HG03432 (cell line): Measurements from ENCODE around the gene WDR82.

Experiments
- ATAC-seq: cut with Tn5 transposase; IDR thresholded peaks from one replicate; pipeline ENCODE4 v1.9.1; 2021; ENCODE audit warnings: mild to moderate bottlenecking, moderate library complexity; ENCODE audit not compliant: unreplicated experiment

WDR82 gene

GRCh38 chr3:52310861-52311575, 32.6 kb upstream of the WDR82 start:
- ATAC-seq = peak; percentile 53

- ATAC-seq = no peak
Observed at GRCh38 chr3:52308308-52308707, 29.9 kb upstream of the WDR82 start.

GRCh38 chr3:52306978-52307377, 28.5 kb upstream of the WDR82 start:
- no peak for ATAC-seq

GRCh38 chr3:52305926-52306325, 27.5 kb upstream of the WDR82 start:
- no peak for ATAC-seq

- ATAC-seq = no peak
Observed at GRCh38 chr3:52303811-52304210, 25.4 kb upstream of the WDR82 start.

- no peak for ATAC-seq
Observed at GRCh38 chr3:52302426-52303145, 24.1 kb upstream of the WDR82 start.

- no peak for ATAC-seq
Observed at GRCh38 chr3:52299879-52300611, 21.6 kb upstream of the WDR82 start.

GRCh38 chr3:52299247-52299878, 20.9 kb upstream of the WDR82 start:
- ATAC-seq = no peak

- ATAC-seq = no peak
Observed at GRCh38 chr3:52298149-52299098, 20.0 kb upstream of the WDR82 start.

GRCh38 chr3:52297242-52298148, 19.0 kb upstream of the WDR82 start:
- no peak for ATAC-seq

GRCh38 chr3:52295671-52296208, 17.3 kb upstream of the WDR82 start:
- no peak for ATAC-seq

GRCh38 chr3:52294320-52295150, 16.1 kb upstream of the WDR82 start:
- ATAC-seq = no peak

- ATAC-seq = no peak
Observed at GRCh38 chr3:52293491-52294319, 15.3 kb upstream of the WDR82 start.

- no peak for ATAC-seq
Observed at GRCh38 chr3:52292247-52293065, 14.0 kb upstream of the WDR82 start.

- no peak for ATAC-seq
Observed at GRCh38 chr3:52291508-52292181, 13.2 kb upstream of the WDR82 start.
